ENCODE measurements around the gene TNK1.

- TF ChIP-seq CREB1 (IDR thresholded peaks at IDR 0.05; ENCODE audit: low read depth), result no peak
- TF ChIP-seq EGR1 (IDR thresholded peaks at IDR 0.05), result no peak
- peak; percentile 24; the same call in 1 of the 2 replicates for TF ChIP-seq TEAD4 (IDR thresholded peaks at IDR 0.05)
Observed at GRCh38 chr17:7363311-7363710, 17.6 kb upstream of the TNK1 start.
